HCEC 1CT (cell line): ENCODE data around the gene NPHP4.

Experiments
- DNase-seq: peaks from one replicate; pipeline ENCODE4 v3.0.0-alpha.2; 2017

Gene NPHP4

DNA sequence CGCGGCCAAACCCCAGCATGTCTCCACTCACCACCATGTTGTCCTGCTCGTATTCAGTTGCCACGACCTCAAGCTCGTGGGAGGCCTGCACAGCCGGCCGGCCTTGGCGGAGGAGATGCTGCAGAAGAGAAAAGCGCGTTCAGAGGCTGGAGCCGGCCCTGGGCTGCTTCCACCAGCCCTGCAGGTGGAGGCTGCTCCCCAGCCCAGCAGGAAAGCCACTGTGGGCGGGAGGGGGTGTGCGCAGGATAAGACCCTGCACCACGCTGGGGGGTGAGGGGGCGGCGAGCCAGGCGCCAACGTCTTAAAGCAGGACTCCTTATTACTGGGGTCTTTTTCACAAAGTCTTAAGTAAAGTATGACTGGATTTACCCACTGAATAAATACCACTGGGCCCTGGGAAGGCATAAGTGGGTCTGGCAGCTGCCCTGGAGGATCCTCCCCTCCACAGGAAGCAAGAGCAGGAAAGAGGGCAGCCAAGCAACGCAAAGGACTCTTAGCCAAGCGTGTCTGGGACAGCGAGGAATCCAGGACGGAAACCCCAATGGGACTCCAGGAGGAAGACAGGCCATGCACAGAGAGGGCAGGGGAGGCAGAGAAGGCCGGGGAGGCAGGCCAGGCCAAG, 104.8 kb downstream of the NPHP4 start:
- no peak for DNase-seq

- no peak for DNase-seq
These were observed 105.5 kb downstream of the NPHP4 start for GRCh38 chr1:5886541-5887348.

GRCh38 chr1:5886140-5886483, 106.1 kb downstream of the NPHP4 start:
- DNase-seq = no peak

GRCh38 chr1:5885471-5886139, 106.6 kb downstream of the NPHP4 start:
- DNase-seq = no peak

- no peak for DNase-seq
These were observed 108.1 kb downstream of the NPHP4 start for GRCh38 chr1:5884110-5884509.

DNA sequence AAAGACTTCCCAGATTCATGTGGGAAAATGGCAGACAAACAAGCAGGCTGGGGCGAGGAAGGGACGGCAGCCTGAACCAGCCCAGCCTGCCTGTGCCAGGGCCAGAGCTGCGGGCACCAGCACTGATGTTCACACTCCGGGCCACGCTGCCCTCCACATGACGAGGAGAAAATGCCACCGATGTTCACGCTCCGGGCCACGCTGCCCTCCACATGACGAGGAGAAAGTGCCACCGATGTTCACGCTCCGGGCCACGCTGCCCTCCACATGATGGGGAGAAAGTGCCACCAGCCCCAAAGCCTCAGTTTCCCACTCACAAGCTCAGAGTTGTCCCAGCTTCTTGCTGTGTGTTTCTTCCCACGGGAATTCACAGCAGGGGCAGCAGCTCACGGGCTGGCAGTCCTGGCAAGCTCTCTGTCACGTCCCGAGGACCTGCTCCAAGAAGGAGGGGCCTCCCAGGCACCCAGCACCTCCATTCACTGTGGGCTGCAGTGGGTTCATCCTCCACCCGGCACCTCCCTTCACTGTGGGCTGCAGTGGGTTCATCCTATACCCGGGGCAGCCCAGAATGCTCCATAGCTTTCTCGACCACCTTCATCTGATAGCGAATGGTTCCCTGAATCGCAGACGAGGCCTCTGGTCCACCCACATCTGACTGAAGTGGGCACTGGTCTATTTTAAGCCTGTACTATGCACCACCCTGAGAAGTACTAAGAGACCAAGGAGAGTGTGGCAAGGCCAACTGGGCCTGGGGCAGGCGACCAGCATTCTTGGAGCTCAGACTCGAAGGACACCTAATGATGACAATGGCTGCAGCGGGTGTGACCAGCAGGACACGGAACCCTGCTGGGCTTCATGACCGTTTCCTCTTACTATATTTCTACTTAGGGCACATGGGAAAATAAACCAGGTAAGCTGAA, 108.8 kb downstream of the NPHP4 start:
- no peak for DNase-seq

DNA sequence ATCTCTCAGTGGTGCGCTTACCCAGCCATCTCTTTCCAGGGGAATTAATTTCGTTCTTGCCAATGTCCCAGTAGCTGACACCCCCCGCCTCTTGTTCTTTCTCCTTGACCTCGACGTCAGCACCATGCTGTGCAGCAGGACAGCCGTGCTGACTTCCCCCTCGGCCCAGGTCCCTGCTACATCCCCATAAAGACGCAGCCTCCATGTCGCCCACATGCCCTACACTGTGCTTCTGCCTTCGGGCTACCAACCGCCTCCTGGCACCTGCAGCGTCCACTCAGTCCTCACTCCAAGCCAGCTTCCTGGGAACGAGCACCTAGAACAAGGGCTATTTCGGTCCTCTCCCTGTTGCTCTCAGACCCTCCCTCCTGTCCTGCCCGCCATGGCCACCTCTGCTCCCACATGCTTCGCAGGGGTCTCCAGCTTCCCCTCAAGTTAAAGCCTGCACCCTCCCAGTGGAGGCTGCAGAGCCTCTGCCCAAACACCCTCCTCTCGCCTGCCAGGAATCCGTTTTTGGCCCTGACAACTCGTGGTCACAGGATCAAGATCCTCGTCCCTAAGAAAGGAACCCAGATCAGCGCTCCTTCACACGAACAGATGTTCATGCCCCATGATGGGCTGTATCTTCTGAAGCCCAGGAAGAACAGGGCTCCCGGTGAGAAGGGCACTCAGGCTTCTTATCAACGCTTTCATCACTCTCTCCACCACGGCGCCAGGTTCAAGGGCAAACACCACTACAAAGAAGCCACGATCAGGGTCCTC, 109.7 kb downstream of the NPHP4 start:
- no peak for DNase-seq

DNA sequence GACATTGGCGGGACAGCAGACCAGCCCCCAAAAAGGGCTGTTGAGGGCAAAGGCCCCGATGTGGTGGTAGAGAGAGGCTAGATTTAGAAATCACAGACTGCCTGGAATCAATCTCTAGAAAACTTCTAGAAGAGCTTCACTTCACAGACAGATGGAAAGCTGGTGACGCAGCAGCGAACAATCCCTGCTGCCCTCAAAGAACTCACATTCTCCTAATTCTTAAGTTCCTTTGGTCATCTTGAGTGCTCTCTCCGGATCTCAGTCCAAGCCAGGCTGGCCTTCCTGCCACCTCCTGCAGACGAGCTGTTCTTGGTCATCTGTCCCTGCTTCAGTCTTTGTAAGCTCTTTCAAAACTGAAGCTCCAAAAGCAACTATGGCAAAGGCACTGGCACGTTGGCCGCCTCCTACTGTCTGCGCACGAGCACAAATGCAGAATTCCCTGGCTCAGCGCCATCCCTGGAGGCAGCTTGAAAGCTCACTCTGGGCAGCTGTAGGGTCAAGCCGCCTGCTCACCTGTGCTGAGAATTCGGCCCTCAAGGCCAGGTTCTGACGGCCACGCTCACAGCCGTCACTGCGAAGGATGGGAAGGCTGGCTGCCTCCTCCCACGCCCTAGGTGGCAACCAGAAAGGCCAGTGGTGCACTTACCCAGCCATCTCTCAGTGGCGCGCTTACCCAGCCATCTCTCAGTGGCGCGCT, 110.6 kb downstream of the NPHP4 start:
- DNase-seq = no peak

GRCh38 chr1:5880630-5881405, 111.4 kb downstream of the NPHP4 start:
- DNase-seq = no peak

GRCh38 chr1:5879421-5879820, 112.8 kb downstream of the NPHP4 start:
- DNase-seq = no peak

DNA sequence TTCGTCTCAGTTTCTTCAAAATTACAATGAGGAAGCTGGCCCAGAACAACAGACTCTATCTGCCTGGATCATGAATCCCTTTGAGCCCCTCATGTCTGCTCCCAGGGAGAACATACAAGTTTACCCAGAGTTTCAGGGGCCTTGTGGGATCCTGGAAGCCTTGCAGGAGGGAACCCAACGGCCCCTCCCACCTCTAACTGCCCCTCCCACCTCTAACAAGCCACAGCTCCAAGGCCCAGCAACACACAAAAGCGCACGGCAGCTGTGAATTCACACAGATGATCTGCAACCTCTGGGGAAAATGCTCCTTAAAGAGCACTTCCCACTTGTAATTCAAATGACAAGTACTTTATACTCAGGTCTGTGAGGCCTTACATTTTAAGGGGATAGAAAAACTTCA, 113.3 kb downstream of the NPHP4 start:
- no peak for DNase-seq

GRCh38 chr1:5877683-5878530, 114.3 kb downstream of the NPHP4 start:
- DNase-seq = no peak

DNA sequence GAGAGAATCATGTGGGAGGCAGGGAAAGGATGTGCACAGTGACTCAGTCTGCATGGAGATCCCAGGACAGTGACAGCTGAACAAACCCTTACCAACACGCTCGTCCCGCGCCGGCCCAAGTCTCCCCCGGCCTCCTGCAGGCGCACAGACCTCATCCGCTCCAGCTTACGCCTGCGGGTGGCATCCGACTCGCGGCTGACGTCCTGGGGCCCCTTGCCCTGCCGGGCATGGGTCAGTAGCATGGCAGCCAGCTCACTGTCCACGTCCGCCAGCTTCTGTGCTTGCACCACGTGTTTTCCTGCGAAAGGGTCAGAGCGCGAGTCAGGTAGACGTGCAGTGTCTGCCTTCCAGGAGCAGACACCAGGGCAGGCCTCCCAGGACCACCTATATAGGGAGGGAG, 115.2 kb downstream of the NPHP4 start:
- no peak for DNase-seq

- DNase-seq = no peak
These were observed 116.1 kb downstream of the NPHP4 start for GRCh38 chr1:5876094-5876650.

DNA sequence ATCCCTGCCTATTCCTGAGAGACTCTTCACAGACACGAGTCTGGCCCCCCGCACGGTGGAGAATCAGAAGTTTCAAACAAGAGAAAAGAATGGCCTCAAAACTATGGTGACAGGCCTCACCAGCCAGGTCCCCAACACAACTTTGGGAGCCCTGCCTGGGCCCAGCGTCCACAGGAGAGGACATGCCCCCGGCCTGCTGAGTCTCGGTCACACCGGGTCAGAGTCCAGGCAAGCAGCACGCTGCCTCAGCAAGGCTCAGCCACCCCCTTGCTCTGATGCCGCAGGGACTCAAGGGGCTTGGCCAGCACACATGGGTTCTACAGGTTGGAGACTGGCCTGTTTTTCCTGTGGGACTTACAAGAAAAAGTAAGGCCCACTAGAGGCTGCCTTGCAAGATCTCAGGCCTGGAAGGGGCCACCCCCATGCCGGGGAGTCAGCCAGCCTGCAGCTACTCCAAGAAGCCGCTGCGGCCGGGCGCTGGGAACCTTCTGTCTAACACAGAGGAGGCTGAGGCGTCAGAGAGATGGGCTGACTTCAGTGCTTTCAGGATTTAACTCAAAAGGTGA, 116.8 kb downstream of the NPHP4 start:
- DNase-seq = no peak

GRCh38 chr1:5874416-5875110, 117.7 kb downstream of the NPHP4 start:
- DNase-seq = no peak

DNA sequence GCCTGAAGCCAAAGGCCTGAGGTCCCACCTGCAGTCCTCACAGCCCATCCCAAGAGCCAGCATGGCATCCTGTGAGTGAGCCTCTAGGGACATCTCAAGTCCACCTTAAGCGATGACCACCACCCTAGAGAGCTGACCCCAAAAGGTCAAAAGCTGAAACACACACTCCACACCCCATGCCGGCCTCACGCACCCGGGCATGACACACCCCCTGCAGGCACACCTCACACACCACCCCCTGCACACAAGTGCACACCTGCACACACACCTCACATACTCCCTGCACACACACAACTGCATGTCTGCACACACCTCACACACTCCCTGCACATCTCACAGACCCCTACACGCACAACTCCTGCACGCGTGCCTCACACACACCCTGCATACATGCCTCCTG, 118.7 kb downstream of the NPHP4 start:
- DNase-seq = no peak

DNA sequence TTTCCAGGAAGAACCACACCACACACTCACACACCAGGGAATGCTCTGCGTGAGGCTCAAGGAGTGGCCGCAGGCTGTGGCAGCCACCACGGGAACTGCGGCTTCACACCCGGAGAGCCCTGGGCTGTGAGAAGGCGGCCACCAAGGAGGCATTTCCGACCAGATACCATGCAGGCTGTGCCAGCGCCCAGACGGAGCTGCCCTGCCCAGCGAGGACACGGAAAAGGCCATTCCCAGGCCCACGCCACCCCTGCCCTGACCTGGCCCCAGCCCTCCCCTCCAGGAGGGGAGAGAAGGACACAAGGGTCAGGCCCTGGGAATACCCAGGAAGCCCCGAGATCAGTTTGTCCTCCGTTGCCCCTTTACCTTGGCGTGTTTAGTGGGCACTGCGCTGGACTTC, 119.3 kb downstream of the NPHP4 start:
- DNase-seq = no peak
